CD14-positive monocyte (primary cell): ENCODE data around the gene MBP. TPM values are rescaled to one million over a fixed set of nuclear protein-coding genes. Genes with fewer than 3 reads are reported as not detected.

ENCODE experiments used
- DNase-seq, 3 donors: peaks; one replicate each; pipeline ENCODE4 v3.0.0-alpha.2; 2011 to 2022
- H2AFZ ChIP-seq: 2 replicates; pipeline ENCODE4 v1.6.0; 2012; ENCODE audit warnings: mild to moderate bottlenecking, low read depth, low read length, inconsistent platforms; ENCODE audit not compliant: insufficient read depth, poor library complexity, severe bottlenecking
- H3K27ac ChIP-seq, 2 donors: 1 replicate in 1 of 2; 2 replicates in 1 of 2; pipeline ENCODE4 v1.5.1; 2012 to 2013; ENCODE audit warnings: low read length in 2 of 2, control low read depth in 1 of 2, inconsistent platforms in 1 of 2, low read depth in 1 of 2, mild to moderate bottlenecking in 1 of 2
- H3K27me3 ChIP-seq, 2 donors: one replicate each; pipeline versions ENCODE4 v1.6.0 to v1.6.1; 2011 to 2013; ENCODE audit warnings: low read length in 2 of 2; ENCODE audit not compliant: control insufficient read depth in 2 of 2, insufficient read depth in 2 of 2
- H3K36me3 ChIP-seq, 2 donors: replicated peaks in 1 of 2; 1 replicate in 1 of 2; 2 replicates in 1 of 2; pipeline versions ENCODE4 v1.5.1 to v1.6.1; 2012 to 2013; ENCODE audit warnings: low read length in 2 of 2, control low read depth in 1 of 2, inconsistent platforms in 1 of 2, mild to moderate bottlenecking in 1 of 2; ENCODE audit not compliant: insufficient read depth in 2 of 2, control insufficient read depth in 1 of 2
- H3K4me1 ChIP-seq, 2 donors: 1 replicate in 1 of 2; 2 replicates in 1 of 2; pipeline versions ENCODE4 v1.5.1 to v1.6.1; 2012 to 2013; ENCODE audit warnings: low read length in 2 of 2, control low read depth in 1 of 2, inconsistent platforms in 1 of 2, mild to moderate bottlenecking in 1 of 2, moderate library complexity in 1 of 2; ENCODE audit not compliant: insufficient read depth in 2 of 2, control insufficient read depth in 1 of 2
- H3K4me2 ChIP-seq: replicated peaks from 2 replicates; pipeline ENCODE3; 2012; ENCODE audit warnings: low read length, moderate library complexity, mild to moderate bottlenecking; ENCODE audit not compliant: poor library complexity, severe bottlenecking; ENCODE audit errors: extremely low read depth
- H3K4me3 ChIP-seq, 3 experiments: fragments of 200-600 bp in 1 of 3; sonication (generic) in 1 of 3; replicated peaks in 1 of 3; 1 replicate in 2 of 3; 2 replicates in 1 of 3; pipeline ENCODE4 v1.5.1; 2011 to 2013; ENCODE audit warnings: low read length in 3 of 3, mild to moderate bottlenecking in 3 of 3, control low read depth in 2 of 3, low read depth in 2 of 3, inconsistent platforms in 1 of 3, moderate library complexity in 1 of 3
- H3K79me2 ChIP-seq: 2 replicates; pipeline ENCODE4 v1.6.0; 2012; ENCODE audit warnings: mild to moderate bottlenecking, control low read depth, inconsistent platforms, low read length, moderate library complexity; ENCODE audit not compliant: insufficient read depth
- H3K9ac ChIP-seq: 2 replicates; pipeline ENCODE4 v1.6.0; 2017; ENCODE audit warnings: low read length, mild to moderate bottlenecking; ENCODE audit not compliant: insufficient read depth, poor library complexity, severe bottlenecking
- H3K9me3 ChIP-seq, 2 donors: replicated peaks in 1 of 2; 1 replicate in 1 of 2; 2 replicates in 1 of 2; pipeline versions ENCODE4 v1.5.1 to v1.6.1; 2012 to 2013; ENCODE audit warnings: low read length in 2 of 2, control low read depth in 1 of 2; ENCODE audit not compliant: control insufficient read depth in 1 of 2, insufficient read depth in 1 of 2
- H4K20me1 ChIP-seq: 2 replicates; pipeline ENCODE4 v1.6.0; 2012; ENCODE audit warnings: mild to moderate bottlenecking, low read length, control low read depth, moderate library complexity; ENCODE audit not compliant: insufficient read depth
- H3K27ac Mint-ChIP-seq, 7 donors: one replicate each; pipeline ENCODE4 v1.8.0; 2020; ENCODE audit warnings: mild to moderate bottlenecking in 7 of 7, mixed read lengths in 7 of 7, moderate library complexity in 6 of 7, inconsistent platforms in 2 of 7
- H3K27me3 Mint-ChIP-seq, 3 donors: one replicate each; pipeline ENCODE4 v1.8.0; 2021 to 2022; ENCODE audit warnings: low read depth in 3 of 3, mild to moderate bottlenecking in 3 of 3, mixed read lengths in 3 of 3, moderate library complexity in 3 of 3, inconsistent platforms in 1 of 3
- H3K36me3 Mint-ChIP-seq, 2 donors: one replicate each; pipeline ENCODE4 v1.8.0; 2020; ENCODE audit warnings: mixed read lengths in 2 of 2, inconsistent platforms in 1 of 2, mild to moderate bottlenecking in 1 of 2
- H3K4me1 Mint-ChIP-seq: one replicate; pipeline ENCODE4 v1.8.0; 2020; ENCODE audit warnings: mild to moderate bottlenecking, mixed read lengths
- H3K4me3 Mint-ChIP-seq, 2 donors: one replicate each; pipeline ENCODE4 v1.8.0; 2020; ENCODE audit warnings: mild to moderate bottlenecking in 2 of 2, mixed read lengths in 2 of 2, moderate library complexity in 1 of 2
- H3K9me3 Mint-ChIP-seq, 7 donors: one replicate each; pipeline ENCODE4 v1.8.0; 2020 to 2022; ENCODE audit warnings: mixed read lengths in 7 of 7, mild to moderate bottlenecking in 6 of 7, moderate library complexity in 6 of 7, inconsistent platforms in 2 of 7
- WGBS: methylation state at CpG from one replicate; pipeline ENCODE4 v1.1.5; 2013; ENCODE audit warnings: missing lambda C conversion rate; ENCODE audit not compliant: insufficient coverage; 5-methylcytosine and 5-hydroxymethylcytosine counted together
- intact Hi-C, 2 donors: fragments of 100-400 bp; cut with micrococcal nuclease; formaldehyde crosslinking; loops; one replicate each; pipeline versions ENCODE4 v1.15.0 to v1.15.1; 2023
- polyA plus RNA-seq, 3 donors: library from polyadenylated mRNA; depleted of rRNA in 1 of 3; unstranded in 2 of 3; stranded (reverse) in 1 of 3; fragments of 300-500 nt in 2 of 3; fragments of >200 nt in 1 of 3; fragmentation: Illumina TruSeq in 2 of 3; gene quantifications; 1 replicate in 2 of 3; 2 replicates in 1 of 3; pipeline ENCODE4 v1.2.3, GENCODE V29; 2012 to 2021
- TF ChIP-seq, protein P1 (sequence below): fragments of 200-600 bp; IDR thresholded peaks from one replicate; pipeline ENCODE4 v1.8.0; 2022; ENCODE audit warnings: antibody characterized with exemption, mild to moderate bottlenecking

Gene MBP
- polyA plus RNA-seq, 3 donors, result 47.7 to 81.0 (median 50.4) TPM

DNA sequence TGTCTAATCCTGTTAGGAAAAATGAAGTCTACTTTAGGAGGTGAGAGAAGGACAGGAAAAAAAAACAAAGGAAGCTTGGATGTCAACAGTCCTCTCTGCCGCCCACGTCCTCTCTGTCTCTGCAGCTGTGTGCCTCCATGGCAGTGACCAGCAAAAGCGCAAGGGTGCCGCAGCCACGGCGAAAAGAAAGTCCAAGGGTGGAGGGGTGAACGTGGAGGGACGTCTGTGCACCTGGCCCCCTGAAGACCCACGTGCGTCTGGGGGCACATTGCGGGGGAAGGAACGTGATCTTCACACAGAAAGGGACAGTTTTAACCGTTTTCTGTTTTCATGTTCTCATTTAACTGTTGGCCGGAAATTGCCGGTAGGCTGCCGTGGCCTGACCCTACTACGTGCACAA lies 152.7 kb downstream of the MBP start:
- Mint-ChIP-seq H3K27ac (peak overlapping the region in 1 of 7 donors; percentile 28), H3K27me3 (peaks cover 0 to 6% (median 2%) of the 10 kb centered on the region in 3 donors), H3K4me3 (no peak overlapping the region), H3K4me1 (peaks cover 3% of the 10 kb centered on the region), H3K36me3 (peaks cover 0 to 2% of the 10 kb centered on the region in 2 donors), H3K9me3 (peaks cover 0 to 2% (median 0%) of the 10 kb centered on the region in 7 donors)
- no peaks in the 10 kb centered on the region for H3K27me3 ChIP-seq
- H3K4me2 ChIP-seq, result no peak overlapping the region
- no peak overlapping the region for H3K27ac ChIP-seq
- intact Hi-C loops, result loop anchor here in 1 of 2 donors (10.0 kb wide), 1 partner anchor 175 kb away; no protein-coding TSS in a partner anchor
- no peaks in the 10 kb centered on the region for H3K79me2 ChIP-seq
- no peaks in the 10 kb centered on the region for H3K36me3 ChIP-seq
- H3K4me1 ChIP-seq, result peaks cover 0 to 3% of the 10 kb centered on the region in 2 donors
- 94% methylated on average over 17 of the region's 17 CpGs for WGBS
- H3K4me3 ChIP-seq, result no peak overlapping the region
- no peaks in the 10 kb centered on the region for H4K20me1 ChIP-seq
- H2AFZ ChIP-seq, result no peak overlapping the region
- no peak overlapping the region for H3K9ac ChIP-seq
- H3K9me3 ChIP-seq, result no peaks in the 10 kb centered on the region
- no peak for DNase-seq
- TF ChIP-seq, protein P1, sequence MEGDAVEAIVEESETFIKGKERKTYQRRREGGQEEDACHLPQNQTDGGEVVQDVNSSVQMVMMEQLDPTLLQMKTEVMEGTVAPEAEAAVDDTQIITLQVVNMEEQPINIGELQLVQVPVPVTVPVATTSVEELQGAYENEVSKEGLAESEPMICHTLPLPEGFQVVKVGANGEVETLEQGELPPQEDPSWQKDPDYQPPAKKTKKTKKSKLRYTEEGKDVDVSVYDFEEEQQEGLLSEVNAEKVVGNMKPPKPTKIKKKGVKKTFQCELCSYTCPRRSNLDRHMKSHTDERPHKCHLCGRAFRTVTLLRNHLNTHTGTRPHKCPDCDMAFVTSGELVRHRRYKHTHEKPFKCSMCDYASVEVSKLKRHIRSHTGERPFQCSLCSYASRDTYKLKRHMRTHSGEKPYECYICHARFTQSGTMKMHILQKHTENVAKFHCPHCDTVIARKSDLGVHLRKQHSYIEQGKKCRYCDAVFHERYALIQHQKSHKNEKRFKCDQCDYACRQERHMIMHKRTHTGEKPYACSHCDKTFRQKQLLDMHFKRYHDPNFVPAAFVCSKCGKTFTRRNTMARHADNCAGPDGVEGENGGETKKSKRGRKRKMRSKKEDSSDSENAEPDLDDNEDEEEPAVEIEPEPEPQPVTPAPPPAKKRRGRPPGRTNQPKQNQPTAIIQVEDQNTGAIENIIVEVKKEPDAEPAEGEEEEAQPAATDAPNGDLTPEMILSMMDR, result no peak

DNA sequence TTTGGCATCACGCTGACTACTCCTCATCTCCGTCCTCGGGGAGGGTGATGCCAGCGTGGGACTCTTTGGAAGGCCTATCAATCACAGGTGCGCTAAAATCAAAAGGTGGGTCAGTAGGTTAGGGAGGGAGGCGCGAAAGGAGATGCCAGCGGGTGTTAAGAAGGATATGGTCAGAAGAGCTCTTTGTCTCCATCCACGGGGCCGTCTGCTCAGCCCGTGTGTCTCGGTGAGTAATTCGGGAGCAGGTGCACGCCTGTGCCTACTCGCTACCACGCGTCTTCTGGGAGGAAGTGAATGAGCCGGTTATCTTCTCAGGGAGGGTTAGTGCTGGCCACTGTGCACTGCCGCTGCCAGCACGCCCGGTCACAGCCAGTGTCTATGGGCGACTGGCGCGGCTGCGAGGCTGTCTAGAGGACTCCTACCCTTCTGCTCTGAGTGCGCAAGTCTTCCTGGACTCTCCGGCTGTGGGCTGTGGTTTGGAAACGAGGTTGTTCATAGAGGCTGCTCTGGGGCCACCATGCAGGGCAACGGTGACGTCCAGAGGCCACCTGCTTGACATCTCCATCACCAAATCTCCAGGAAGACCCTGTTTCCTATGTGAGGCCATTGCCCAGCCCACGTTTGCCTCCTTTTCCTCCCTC lies 153.4 kb downstream of the MBP start:
- Histone ChIP-seq H3K27me3 (no peaks in the 10 kb centered on the region), H3K36me3 (no peaks in the 10 kb centered on the region), H3K4me2 (no peak overlapping the region), H3K79me2 (no peaks in the 10 kb centered on the region), H3K9me3 (no peaks in the 10 kb centered on the region), H3K27ac (no peak overlapping the region), H3K9ac (no peak overlapping the region), H3K4me3 (no peak overlapping the region), H4K20me1 (no peaks in the 10 kb centered on the region), H3K4me1 (peaks cover 0 to 3% of the 10 kb centered on the region in 2 donors), H2AFZ (no peak overlapping the region)
- intact Hi-C loops, result no loop called here
- Mint-ChIP-seq H3K9me3 (peaks cover 0 to 2% (median 0%) of the 10 kb centered on the region in 7 donors), H3K4me3 (no peak overlapping the region), H3K36me3 (peaks cover 0 to 7% of the 10 kb centered on the region in 2 donors), H3K27ac (peak overlapping the region in 1 of 7 donors; percentile 15), H3K4me1 (peaks cover 3% of the 10 kb centered on the region), H3K27me3 (peaks cover 0 to 6% (median 2%) of the 10 kb centered on the region in 3 donors)
- TF ChIP-seq, protein P1, result no peak
- DNase-seq, result no peak
- 90% methylated on average over 30 of the region's 31 CpGs for WGBS
